ENCODE results near the gene CHMP4A.

Gene CHMP4A

DNA sequence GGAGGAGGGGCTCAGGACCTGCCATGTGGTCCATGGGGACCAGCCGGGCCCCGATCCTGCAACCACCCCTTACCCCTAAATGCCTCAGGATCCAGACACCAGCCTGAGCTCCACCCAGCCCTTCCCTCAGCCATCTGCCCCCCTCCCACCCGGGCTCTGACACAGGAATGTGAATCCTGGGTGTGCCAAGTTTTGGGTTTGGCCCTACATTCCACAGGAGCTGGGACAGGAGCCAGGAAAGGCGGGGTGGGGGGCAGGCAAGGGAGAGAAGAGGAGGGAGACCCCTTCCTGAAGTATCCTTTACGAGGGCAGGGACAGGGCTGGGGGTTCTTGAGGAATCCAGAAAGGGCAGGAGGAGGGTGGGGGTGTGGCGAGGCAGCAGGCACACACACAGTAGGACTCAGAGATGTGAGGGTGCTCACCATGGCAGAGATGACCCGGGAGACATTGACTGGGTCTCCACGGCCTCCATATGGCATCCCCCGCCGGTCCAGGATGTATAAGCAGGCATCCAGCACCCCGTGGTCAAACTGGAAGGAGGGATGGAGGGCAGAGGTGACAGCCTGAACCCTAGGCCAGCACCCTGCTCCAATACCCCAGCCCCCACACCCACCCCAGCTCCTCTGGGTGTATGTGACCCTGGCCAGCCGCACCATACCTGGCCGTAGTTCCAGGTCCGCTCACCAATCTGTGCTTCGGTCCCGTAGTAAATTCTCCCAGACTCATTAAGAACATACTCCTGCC lies 46.2 kb upstream of the CHMP4A start:
- H3K36me3 Mint-ChIP-seq (ENCODE audit: low read depth): no peaks in the 10 kb centered on the region
- no peak overlapping the region for H3K27ac Mint-ChIP-seq
- H3K4me3 Mint-ChIP-seq: no peak overlapping the region
- no peaks in the 10 kb centered on the region for H3K27me3 Mint-ChIP-seq (ENCODE audit: low read depth)
- no peak for TF ChIP-seq CTCF (IDR thresholded peaks at IDR 0.05; ENCODE audit: unreplicated experiment in 3 of 3)
- H3K9me3 Mint-ChIP-seq: no peaks in the 10 kb centered on the region
- H3K4me1 Mint-ChIP-seq: peaks cover 4% of the 10 kb centered on the region

DNA sequence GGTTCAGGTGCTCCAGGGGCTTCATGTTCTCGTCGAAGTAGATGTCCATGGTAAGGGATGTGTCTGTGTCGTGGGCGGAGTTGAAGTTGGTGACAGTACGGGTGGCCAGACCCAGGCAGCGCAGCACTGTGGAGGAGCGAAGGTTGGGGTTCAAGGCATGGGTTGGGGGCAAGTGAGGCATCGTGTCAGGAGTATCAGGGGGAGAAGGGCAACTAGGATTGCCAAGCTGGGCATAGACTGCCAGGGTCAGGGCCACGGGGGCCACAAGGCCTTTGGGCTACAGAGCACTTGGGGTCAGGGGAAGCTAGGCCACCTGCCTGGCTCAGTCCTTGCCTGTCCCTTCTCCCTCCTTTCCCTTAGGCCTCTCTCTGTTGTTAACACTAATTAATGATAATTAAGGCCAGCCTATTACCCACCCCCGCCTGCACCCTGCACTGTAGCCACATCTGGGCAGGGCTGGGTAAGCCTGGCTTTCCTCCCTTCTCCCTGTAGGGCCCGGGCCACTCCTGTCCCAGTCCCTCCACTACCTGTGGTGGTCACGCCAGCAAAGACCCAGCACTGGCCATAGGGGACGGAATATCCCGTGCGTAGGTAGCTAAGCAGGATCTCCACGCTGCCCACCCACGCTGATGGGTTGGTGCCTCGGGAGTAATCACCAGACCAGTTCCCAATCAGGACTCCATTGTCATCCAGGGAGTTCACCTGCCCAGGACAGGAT lies 45.4 kb upstream of the CHMP4A start:
- no peak for TF ChIP-seq CTCF (IDR thresholded peaks at IDR 0.05; ENCODE audit: unreplicated experiment in 3 of 3)
- Mint-ChIP-seq H3K4me1 (peaks cover 4% of the 10 kb centered on the region), H3K36me3 (ENCODE audit: low read depth) (no peaks in the 10 kb centered on the region), H3K27ac (no peak overlapping the region), H3K4me3 (no peak overlapping the region), H3K27me3 (ENCODE audit: low read depth) (no peaks in the 10 kb centered on the region), H3K9me3 (no peaks in the 10 kb centered on the region)

- H3K4me1 Mint-ChIP-seq: peaks cover 4% of the 10 kb centered on the region
- H3K4me3 Mint-ChIP-seq: no peak overlapping the region
- no peaks in the 10 kb centered on the region for H3K36me3 Mint-ChIP-seq (ENCODE audit: low read depth)
- no peak overlapping the region for H3K27ac Mint-ChIP-seq
- TF ChIP-seq CTCF (IDR thresholded peaks at IDR 0.05; ENCODE audit: unreplicated experiment in 3 of 3): no peak
- no peaks in the 10 kb centered on the region for H3K27me3 Mint-ChIP-seq (ENCODE audit: low read depth)
- no peaks in the 10 kb centered on the region for H3K9me3 Mint-ChIP-seq
Observed at GRCh38 chr14:24258119-24258518, 44.8 kb upstream of the CHMP4A start.

- Mint-ChIP-seq H3K9me3 (no peaks in the 10 kb centered on the region), H3K27me3 (ENCODE audit: low read depth) (no peaks in the 10 kb centered on the region), H3K36me3 (ENCODE audit: low read depth) (no peaks in the 10 kb centered on the region), H3K27ac (no peak overlapping the region), H3K4me1 (peaks cover 4% of the 10 kb centered on the region), H3K4me3 (no peak overlapping the region)
- no peak for TF ChIP-seq CTCF (IDR thresholded peaks at IDR 0.05; ENCODE audit: unreplicated experiment in 3 of 3)
Observed at GRCh38 chr14:24256960-24257359, 43.7 kb upstream of the CHMP4A start.

- H3K4me3 Mint-ChIP-seq: no peak overlapping the region
- H3K4me1 Mint-ChIP-seq: peaks cover 4% of the 10 kb centered on the region
- no peaks in the 10 kb centered on the region for H3K36me3 Mint-ChIP-seq (ENCODE audit: low read depth)
- no peak overlapping the region for H3K27ac Mint-ChIP-seq
- no peaks in the 10 kb centered on the region for H3K27me3 Mint-ChIP-seq (ENCODE audit: low read depth)
- H3K9me3 Mint-ChIP-seq: no peaks in the 10 kb centered on the region
- TF ChIP-seq CTCF (IDR thresholded peaks at IDR 0.05; ENCODE audit: unreplicated experiment in 3 of 3): no peak
Observed at GRCh38 chr14:24255931-24256711, 42.8 kb upstream of the CHMP4A start.
